Measurements from ENCODE around the gene ZNF574.

The ZNF574 gene

DNA sequence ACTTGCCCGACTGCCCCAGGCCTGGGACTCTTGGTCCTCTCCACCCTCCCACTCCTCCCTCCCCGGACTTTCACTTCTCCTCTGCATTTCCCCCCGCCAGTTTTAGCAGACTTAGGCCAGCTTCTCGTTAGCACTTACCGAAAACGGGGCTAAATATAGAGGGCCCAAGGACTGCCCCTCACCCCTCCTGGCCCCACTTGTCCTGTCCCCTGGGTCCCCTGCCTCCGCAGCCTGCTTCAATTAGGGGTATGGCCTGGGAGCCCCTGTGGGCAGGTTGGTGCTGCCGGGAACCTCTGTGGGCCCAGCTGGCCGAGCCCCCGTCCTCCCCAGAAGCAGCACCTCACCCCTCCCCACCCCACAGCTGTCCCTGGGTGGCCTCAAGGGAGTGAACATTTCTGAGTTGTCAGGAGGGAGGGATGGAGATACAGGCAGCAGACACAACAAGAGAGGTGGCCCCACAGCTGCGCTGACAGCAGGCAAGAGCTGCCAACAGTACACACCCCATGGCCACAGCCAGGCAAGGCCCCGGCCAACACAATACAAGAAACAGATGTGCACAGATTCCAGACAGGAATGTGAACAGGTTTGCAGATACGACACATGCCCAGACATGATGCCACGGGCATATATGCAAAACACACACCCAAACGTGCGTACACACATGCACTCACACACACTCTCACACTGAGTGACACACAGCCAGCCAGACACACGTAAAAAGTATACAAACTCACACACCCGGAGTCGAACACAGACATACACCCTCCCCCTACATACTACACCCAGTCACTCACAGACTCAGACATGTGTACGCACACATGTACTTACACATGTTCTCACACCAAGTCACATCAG is 53.7 kb downstream of the ZNF574 start:
- peak; percentile 64 for DNase-seq

DNA sequence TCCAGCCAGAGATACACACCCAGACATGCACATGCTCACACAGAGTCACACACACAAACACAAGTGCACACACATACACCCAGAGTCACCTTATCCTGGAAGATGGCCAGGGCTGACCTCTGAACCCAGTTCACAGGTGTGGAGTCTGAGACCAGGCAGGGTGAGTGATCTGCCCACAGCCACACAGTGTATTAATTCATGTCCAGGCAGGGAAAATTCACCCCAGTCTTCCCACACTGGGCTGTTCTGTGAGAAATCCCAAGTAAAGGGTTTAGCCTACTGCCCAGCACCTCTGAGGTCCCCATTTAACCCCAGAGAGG is 54.2 kb downstream of the ZNF574 start:
- no peak for DNase-seq

Measured in fibroblast of skin of scalp (primary cell).